Iris pigment epithelial cell (primary cell): ENCODE data around the gene MRPL37.
"Not testable (repeated sequence)": the region's sequence is repeated elsewhere in the genome, so short reads cannot be mapped to it uniquely, and the experiment has no call there.

Experiments used
- DNase-seq: peaks from one replicate; pipeline ENCODE4 v3.0.0-alpha.2; 2011; ENCODE audit warnings: low read depth

MRPL37 gene

DNA sequence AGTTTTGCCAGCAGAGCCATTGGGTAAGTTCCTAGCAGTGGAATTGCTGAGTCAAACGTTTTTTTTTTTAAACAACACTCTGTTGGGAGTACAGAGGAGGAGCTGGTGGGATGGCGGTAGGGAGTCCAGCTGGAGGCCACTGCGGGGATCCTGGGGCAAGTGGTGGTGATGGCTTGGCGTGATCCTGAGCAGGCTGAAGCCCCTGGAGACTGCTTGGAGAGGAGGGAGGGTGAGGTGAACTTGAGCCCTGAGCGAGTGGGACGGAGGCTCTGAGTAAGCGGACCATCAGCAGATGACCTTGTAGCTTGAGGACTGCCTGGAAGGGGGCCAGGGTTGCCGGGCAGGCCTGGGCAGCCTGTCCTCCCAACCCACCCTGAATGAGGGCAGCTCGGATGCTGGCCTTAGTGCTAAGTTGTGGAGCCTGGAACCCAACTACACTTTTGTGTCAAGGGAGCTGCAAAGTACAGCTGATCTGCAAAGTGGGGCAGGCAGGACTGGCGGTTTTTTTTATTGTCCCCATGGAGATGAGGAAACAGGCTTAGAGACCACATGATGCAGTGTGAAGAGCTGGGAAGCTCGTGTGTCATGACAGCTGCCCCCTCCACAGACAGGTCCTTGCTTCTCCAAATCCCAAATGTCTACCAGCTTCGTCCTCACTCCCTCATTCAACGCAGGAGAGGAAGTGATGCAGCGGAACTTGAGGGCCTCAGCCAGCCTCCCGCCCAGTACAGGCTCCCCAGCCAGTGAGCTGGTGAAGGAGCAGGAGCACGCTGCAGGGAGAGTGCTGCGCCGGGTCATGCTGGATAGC, 20.2 kb downstream of the MRPL37 start:
- DNase-seq = peak; percentile 66

DNA sequence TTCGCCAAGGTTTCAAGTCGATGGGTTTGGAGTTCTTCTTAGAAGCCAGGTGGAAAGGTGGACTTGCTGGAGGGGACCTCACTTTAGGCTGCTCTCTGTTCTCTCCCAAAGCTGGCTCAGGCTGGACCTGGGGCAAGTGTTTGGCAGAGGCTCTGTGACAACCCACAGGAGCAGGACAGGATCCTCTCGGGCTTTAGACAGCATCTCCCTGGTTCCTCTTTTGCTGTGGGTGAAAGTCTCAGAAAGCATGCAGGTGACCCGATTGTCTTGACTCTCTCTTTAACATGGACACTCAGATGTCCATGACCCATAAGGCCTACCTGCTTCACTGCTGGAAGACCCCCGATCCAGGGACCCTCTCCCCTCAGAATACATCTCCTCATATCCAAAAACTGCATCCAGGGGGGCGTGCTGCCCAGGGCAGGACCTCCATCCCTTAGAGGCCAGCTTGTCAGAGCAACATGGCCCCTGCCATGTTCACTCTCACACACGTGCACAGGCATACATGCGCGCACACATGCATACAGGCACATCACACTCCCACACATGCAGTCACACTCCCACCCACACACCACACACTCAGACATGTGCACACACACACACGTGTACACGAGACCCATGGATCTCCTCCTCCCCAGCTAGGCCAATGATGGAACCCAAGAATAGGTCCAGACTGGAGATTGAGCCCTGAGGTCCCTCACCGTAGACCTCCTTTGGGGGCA, 21.3 kb downstream of the MRPL37 start:
- no peak for DNase-seq

DNA sequence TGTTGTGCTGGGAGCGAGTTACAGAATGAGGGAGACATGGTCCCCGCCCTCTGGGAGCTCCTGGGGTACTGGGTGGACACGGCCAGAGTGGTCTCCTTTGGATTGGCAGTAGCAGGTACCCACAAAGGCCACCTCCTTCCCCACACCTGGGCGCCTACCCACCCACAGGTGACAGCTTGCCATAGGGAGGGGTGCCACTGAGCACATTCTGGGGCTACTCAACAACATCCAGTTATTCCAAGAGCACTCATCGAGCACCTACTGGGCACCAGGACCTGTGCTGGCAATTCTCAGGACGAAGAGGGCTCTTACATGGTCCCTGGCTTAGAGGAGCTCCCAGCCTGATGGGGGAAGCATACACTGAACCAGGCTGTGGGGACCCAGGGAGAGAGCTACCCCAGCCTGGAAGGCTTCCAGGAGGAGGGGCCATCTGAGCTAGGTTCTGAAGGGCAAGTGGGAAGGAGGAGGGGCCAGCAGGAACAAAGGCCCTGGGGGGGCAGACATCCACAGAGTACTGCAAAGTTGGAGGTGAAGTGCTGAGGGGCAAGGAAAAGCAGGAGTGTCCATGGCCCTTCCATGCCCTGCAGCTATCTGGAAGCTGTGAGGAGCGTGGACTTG, 22.0 kb downstream of the MRPL37 start:
- DNase-seq = no peak

DNA sequence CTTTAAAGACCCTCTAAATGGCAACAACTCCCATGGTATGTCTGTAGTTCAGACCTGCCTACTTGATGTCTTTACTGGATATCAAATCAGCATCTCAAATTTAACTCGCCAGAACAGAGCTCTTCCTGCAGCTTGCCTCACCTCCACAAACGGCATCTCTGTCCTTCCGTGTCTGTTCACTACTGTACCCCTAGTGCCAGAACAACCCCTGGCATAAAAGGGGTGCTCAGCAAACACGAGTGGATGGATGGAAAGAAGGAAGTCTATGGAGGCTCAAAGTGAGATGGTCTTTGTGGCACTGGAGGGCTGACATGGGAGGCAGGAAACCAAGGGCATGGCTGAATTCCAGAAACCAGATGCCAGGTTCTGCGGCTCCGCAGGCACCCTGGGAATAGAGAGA, 22.7 kb downstream of the MRPL37 start:
- no peak for DNase-seq

DNA sequence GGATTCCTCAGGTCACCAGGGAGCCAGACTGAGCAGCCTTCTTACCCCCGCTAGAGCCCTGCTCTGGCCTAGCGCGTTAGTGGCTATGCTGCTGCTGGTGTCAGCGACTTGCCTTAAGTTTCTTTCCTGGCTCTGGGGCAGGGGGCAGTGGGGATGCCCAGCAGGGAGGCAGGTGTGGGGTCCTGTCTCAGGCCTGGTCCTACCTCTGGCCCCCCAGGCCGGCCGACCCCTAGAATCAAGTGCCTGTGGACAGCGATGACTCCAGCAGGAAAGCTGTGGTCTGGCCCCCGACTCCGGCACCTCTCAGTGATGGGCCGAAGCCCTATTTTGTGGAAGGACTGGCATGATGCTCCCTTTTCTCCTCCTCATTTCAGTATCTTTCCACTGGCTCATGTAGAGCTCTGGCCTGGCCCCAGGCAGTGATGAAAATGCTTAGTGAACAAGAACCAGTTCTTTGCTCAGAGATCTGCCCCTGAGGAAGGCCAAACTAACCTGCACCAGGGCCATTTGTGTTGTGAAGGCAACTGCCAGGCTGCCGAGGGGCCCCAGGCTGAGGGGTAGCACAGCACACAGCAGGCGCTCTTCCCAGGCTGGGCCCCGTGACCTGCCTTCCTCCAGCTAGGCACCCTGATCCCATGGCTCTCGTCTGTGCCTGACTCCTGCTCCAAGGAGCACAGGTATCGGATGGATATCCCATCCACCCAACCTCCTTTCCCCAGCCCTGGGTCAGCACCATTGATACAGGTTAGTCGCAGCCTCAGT, 23.7 kb downstream of the MRPL37 start:
- no peak for DNase-seq

DNA sequence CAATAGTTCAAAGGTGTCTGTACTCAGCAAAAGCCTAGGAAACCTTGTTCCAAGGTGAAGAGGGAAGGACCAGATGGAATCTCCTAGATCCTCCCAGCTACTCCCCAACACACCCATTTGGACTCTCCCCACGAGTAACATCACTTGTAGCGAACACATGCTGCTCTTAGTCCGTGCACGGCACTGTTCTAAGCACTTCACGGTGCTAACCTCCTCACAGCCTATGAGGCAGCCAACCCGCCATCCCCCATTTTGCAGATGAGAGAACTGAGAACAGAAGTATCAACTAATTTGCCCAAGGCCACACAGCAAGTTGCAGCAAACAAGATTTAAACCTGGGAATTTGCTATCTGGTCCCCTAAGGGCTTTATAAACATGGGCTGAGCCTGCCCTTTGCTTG, 24.3 kb downstream of the MRPL37 start:
- no peak for DNase-seq

DNA sequence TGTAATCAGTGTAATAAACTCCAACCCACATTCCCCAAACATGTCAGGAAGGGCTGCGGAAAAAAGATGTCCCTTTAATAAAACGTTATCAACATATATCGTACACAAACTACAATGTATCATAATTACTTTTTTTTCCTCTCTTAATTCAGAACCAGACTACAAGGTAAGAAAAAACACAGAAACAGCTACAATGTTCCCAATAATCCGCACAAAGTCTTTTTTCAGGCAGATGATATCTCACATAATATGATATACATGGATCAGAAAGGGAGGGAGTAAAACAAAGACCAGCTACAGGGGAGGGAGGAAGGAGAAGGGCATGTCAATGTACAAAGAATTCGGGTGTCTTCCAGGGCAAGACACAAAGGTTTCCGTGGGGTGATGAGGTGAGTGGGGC, 25.4 kb downstream of the MRPL37 start:
- DNase-seq = no peak

DNA sequence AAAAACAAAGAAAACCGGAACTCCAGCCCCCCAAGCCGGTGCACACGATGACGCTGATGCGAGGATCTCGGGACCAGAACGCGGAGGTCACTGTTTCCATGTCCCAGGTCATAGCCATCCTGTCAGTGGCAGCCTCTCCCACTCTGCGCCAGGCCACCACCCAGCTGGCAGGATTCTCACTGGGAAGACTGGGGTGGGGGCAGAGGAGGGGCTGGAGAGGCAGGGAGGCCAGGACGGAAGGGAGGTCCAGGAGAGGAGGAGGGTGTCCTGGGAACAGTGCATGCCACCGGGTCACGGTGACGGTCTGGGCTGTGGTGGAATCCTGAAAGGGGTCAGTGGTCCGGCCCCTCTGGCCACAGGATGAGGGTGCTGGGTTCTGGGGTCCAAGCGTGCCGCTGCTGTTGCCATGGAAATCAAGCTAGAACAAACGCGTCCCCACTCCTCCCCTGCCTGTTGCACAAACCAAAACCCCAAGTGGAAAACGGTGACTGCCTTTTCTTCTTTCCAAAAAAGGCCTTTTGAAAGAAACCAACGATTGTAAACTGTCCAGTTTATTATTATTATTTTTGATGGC, 26.1 kb downstream of the MRPL37 start:
- no peak for DNase-seq

DNA sequence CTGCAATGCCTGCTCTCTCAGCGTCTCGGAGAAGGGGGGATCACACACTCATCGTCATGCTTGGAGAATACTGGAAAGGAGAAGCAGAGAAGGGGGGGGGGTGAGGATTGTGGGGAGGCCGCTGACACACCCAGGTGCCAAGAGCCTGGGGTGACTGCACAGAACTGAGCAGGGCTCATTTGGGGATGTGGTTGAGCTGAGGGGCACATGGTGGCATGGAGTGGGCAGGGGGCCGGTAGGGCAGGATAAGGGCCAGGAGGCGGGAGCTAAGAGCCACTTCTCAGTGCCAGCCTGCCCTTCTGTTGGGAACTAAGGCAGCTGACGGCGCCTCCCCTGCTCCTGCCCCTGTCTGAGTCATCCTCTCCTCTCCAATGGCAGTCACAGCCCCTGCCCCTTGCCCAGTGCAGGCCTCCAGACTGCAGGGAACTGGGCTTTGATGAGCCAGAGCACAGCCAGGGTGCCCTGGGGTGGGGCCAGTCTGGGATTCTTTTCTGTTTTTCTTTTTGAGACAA, 27.2 kb downstream of the MRPL37 start:
- peak; percentile 46 for DNase-seq

DNA sequence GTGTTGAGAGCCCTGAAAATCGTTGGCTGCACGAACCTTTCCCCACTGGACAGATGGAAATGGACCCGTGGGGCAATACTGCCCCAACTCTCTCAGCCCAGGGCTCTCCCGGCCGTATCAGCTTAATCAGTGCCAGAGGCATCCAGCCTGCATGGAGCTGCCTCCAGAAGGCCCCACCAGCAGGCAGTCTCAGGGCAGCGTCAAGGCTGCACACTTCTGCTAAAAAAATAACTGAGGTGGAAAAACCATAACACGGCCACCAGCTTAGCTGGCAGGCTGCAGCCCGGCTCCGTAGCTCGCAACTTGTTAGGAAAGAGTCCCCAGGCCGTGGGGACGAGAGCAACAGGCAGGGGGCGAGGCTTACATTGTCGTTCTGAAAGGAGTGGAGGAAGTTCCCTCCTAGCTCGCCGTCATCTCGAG, 27.9 kb downstream of the MRPL37 start:
- DNase-seq = no peak

DNA sequence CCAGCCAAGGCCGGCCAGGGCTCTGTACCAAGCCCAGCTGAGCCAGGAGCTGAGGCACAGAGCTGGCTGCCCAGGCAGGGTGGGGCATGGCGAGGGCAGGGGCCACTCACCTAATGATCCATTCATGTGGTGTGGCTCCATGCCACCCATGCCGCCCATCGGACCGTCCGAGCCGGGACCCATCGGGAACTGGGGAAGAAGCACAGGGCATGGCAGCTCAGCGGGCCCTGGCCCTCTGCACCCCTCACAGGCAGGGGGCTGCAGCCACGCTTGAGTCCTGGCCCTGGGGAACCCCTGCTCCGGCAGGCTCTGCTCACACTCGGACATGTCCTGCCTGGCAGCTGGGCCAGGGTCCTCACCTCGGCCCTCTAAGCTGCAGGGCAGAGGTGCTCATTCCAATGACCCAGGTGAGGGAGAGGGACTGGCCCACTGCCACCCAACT, 28.7 kb downstream of the MRPL37 start:
- DNase-seq = no peak

DNA sequence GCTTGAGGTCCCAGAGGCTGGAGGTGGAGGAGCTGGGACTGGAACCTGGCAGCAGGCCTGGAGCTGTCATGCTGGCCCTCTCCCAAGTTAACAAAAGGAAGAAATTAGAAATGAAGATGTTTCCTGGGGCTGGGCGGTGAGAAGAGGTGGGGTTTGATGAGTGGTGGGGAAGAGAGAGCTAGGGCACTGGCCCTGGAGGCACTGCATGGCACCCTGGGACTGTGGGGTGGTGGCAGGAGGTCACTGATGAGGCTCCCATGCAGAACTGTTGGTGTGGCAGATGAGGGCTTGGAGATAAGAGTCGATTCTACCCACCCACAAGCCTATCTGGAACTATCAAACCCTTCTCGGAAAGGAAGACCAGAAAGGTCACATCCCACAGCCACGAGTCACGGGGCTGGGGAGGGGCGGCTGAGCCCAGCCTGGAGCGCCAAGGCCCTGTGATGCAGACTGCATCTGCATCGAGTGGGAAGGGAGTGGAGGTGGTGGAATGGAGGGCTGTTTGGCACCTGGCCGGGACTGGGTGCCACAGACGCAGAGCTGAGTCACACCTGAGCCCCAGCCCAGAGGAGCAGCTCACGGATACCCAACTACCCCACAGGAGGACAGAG, 29.4 kb downstream of the MRPL37 start:
- peak; percentile 41 for DNase-seq

DNA sequence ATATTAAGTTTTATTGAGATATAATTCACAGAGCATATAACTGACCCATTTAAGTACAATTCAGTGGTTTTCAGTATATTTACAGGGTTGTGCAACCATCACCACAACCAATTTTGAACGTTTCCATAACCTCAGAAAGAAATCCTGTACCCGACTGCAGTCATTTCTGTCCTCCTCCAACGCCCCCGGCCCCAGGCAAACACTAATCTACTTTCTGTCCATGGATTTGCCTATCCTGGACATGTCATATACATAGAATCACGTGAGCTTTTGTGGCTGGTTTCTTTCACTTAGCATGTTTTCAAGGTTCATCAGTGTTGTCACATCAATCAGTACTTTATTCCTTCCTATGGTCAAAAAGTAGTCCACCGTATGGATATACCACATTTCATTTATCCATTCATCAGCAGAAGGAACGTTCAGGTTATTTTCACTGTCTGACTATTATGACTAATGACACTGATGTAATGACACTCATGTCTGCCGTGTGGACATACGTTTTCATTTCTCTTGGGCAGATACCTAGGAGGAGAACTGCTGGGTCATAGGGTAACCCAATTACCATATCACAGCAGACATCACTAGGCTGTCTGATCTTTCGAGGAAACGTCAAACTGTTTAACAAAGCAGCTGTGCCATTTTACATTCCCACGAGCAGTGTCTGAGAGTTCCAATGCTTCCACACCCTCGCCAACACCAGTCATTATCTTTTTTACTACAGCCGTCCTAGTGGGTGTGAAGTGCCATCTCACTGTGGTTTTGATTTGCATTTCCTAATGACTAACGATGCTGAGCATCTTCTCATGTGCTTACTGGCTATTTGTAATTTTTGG, 30.8 kb downstream of the MRPL37 start:
- DNase-seq = no peak

DNA sequence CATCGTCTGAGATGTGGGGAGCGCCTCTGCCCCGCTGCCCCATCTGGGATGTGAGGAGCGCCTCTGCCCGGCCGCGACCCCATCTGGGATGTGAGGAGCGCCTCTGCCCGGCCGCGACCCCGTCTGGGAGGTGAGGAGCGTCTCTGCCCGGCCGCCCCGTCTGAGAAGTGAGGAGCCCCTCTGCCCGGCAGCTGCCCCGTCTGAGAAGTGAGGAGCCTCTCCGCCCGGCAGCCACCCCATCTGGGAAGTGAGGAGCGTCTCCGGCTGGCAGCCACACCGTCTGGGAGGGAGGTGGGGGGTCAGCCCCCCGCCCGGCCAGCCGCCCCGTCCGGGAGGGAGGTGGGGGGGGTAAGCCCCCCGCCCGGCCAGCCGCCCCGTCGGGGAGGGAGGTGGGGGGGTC, 33.2 kb downstream of the MRPL37 start:
- not testable (repeated sequence) for DNase-seq

DNA sequence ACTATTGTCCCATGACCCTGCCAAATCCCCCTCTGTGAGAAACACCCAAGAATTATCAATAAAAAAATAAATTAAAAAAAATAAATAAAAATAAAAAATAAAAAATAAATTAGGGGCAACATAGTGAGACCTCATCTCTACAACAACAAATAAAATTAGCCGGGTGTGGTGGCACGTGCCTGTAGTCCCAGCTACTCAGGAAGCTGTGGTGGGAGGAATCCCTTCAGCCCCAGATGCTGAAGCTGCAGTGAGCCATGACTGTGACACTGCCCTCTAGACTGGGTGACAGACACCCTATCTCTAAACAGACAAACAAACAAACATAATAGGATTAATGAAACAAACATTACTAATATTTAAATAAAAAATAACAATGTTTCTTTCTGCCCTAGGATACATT, 34.3 kb downstream of the MRPL37 start:
- no peak for DNase-seq

DNA sequence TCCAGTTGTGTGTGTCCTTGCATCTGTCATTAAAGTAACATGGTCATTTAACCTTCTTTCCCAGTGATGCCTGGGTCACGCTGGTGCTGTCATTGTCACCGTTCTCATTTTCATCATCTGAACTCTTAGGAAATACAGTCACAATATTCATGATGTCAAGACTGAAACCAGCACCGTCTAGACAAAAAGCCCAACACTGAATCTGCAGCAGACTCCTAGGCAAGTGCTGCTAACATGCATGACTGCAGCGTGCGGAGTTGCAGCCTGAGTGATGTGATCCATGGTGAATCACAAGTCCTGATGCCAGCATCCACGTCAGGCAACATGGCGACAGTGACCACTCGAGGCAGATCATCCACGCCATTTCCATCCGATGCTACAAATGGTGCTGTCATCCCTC, 37.6 kb downstream of the MRPL37 start:
- no peak for DNase-seq

DNA sequence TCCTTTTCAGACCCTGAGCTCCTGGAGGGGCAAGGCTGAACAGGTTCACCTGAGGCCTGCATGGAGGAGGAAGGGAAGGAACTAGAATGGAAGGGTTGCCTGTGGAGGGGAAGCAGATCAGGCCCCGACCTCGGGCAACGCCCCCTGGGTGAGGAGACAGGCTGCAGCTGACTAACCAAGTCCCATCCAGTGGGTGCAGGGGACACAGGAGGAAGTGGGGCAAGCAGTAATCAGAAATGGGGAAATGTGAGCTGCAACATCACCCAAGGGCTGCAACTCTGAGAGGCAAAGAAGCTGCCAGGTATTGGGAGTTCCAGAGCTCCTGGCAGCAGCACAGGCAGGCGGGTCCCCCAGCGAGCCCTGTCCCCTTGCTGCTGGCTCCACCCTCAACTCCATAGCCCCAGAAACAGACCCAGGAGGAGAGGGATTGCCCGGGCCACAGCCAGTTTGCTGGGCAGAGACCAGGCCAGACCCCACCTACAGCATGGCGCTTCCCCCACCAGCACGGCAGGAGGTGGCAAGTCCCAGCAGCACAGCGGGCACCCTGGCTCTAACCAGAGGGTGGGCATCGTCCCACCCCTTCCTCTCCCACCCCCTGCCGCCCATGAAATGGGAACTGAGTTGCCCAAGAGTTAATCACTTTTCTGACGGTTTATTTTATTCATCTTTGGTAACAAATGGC, 38.5 kb downstream of the MRPL37 start:
- no peak for DNase-seq

DNA sequence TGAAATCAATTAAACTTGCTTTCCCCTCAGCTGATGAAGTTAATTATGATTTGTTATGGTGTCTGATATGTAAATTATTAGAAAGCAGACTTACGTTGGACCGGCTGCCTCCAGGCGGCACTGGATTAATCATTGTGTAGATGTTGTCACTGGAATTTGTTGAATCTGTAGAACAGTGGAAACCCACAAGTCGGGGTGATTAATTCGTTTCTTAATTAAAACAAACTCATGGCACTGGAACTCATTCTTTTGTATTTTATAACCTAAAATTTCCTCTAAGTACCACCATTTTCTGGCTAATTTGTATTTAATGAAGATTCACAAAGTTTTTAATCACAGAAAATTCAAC, 39.0 kb downstream of the MRPL37 start:
- no peak for DNase-seq

DNA sequence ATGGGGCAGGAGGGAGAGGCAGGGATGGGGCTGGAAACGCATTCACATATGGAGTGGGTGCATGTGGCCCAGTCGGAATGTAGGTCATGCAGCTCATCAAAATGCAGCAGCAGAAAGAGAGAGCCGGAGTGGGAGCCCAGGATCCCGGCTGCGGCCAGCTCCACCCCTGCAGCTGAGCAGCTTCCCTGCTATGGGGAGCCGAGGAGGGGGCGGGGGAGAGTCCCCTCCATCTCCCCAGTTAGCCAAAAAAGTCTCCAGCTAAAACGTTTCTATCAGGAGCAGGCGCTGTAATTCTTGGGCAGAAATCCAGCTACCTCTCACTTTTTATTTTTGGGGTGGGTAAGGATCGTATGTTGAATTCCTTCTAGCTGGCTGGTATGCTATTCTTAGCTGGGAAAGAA, 39.7 kb downstream of the MRPL37 start:
- no peak for DNase-seq

DNA sequence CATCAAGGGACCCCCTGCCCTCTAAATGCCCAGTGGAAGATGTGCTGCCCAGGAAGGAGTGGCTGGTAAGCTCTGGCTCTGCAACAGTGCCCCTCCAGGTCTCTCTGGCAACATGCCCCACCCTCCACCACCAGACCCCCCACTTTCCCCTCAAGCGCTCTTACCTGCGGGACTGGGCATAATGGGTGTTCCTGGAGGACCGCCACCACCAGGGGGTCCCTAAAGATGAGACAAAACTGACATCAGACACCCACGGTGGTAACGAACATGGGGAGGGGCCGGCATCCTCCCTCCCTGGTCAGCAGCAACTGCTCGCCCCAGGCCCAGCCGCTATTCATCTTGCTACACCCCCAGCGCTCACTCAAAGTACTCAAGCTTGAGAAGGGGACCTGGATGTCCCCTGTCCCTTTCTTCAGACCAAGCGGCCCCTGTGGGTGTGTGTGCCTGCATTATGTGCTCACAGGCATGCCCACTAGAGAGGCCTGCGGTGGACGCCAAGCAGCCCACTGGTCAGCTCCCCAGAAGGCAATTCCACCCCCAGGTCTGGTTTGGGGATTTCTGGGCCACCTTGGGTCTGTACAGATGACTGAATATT, 40.9 kb downstream of the MRPL37 start:
- no peak for DNase-seq
